Keratinocyte (primary cell): ENCODE results near the gene MTCH1. TPM values are rescaled to one million over a fixed set of nuclear protein-coding genes. Genes with fewer than 3 reads are reported as not detected.

ENCODE experiments used
- DNase-seq: peaks from one replicate; pipeline ENCODE4 v3.0.0-alpha.2; 2011; ENCODE audit warnings: low read depth, missing footprints, low spot score
- FAIRE-seq: peaks from 2 replicates; lab custom pipeline; 2011; peaks lifted over from hg19 to GRCh38; lab: Jason Lieb, UNC
- H2AFZ ChIP-seq: 2 replicates; pipeline ENCODE4 v1.6.0; 2012; ENCODE audit warnings: low read length, control low read depth, inconsistent platforms; ENCODE audit not compliant: control insufficient read depth
- H3K27ac ChIP-seq: 2 replicates; pipeline ENCODE4 v1.5.1; 2011; ENCODE audit warnings: low read length; ENCODE audit not compliant: control insufficient read depth, insufficient read depth
- H3K27me3 ChIP-seq: 3 replicates; pipeline ENCODE4 v1.6.0; 2011; ENCODE audit warnings: low read length; ENCODE audit not compliant: control insufficient read depth, insufficient read depth; ENCODE audit errors: extremely low read depth
- H3K36me3 ChIP-seq, 2 experiments: 2 replicates in 1 of 2; 3 replicates in 1 of 2; pipeline ENCODE4 v1.5.1; 2011; ENCODE audit warnings: low read length in 2 of 2, mild to moderate bottlenecking in 1 of 2; ENCODE audit not compliant: control insufficient read depth in 2 of 2, insufficient read depth in 2 of 2; ENCODE audit errors: extremely low read depth in 1 of 2
- H3K4me1 ChIP-seq: 3 replicates; pipeline ENCODE4 v1.5.1; 2011; ENCODE audit warnings: low read length; ENCODE audit not compliant: control insufficient read depth, insufficient read depth; ENCODE audit errors: extremely low read depth
- H3K4me2 ChIP-seq: 3 replicates; pipeline ENCODE4 v1.6.0; 2011; ENCODE audit warnings: low read depth, low read length; ENCODE audit not compliant: control insufficient read depth, insufficient read depth; ENCODE audit errors: extremely low read depth
- H3K4me3 ChIP-seq, 3 experiments: fragments of 200-600 bp in 1 of 3; sonication (generic) in 1 of 3; 2 replicates in 2 of 3; 3 replicates in 1 of 3; pipeline ENCODE4 v1.5.1; 2011 to 2016; ENCODE audit warnings: low read length in 3 of 3, mild to moderate bottlenecking in 3 of 3, control low read depth in 2 of 3, inconsistent platforms in 1 of 3, low read depth in 1 of 3, mixed read lengths in 1 of 3, mixed run types in 1 of 3, moderate library complexity in 1 of 3; ENCODE audit not compliant: control insufficient read depth in 2 of 3, insufficient read depth in 2 of 3; ENCODE audit errors: extremely low read depth in 1 of 3
- H3K79me2 ChIP-seq: 2 replicates; pipeline ENCODE4 v1.6.0; 2012; ENCODE audit warnings: low read length; ENCODE audit not compliant: control insufficient read depth, insufficient read depth
- H3K9ac ChIP-seq: 3 replicates; pipeline ENCODE4 v1.6.0; 2011; ENCODE audit warnings: low read length; ENCODE audit not compliant: control insufficient read depth, insufficient read depth; ENCODE audit errors: extremely low read depth
- H3K9me1 ChIP-seq: 3 replicates; pipeline ENCODE4 v1.6.0; 2011; ENCODE audit warnings: low read length; ENCODE audit not compliant: control insufficient read depth, insufficient read depth; ENCODE audit errors: extremely low read depth
- H3K9me3 ChIP-seq: 2 replicates; pipeline ENCODE4 v1.5.1; 2012; ENCODE audit warnings: low read depth, low read length; ENCODE audit not compliant: control insufficient read depth
- H4K20me1 ChIP-seq: 3 replicates; pipeline ENCODE4 v1.6.0; 2011; ENCODE audit warnings: low read length; ENCODE audit not compliant: control insufficient read depth, insufficient read depth; ENCODE audit errors: extremely low read depth
- CTCF ChIP-seq, 3 experiments: IDR thresholded peaks in 1 of 3; conservative IDR thresholded peaks in 1 of 3; optimal IDR thresholded peaks in 1 of 3; 2 replicates in 2 of 3; 3 replicates in 1 of 3; pipeline versions ENCODE3 to v1.5.1; 2011; ENCODE audit warnings: low read length in 3 of 3, mild to moderate bottlenecking in 3 of 3, moderate library complexity in 2 of 3, control low read depth in 1 of 3, inconsistent platforms in 1 of 3; ENCODE audit not compliant: insufficient read depth in 2 of 3; ENCODE audit errors: extremely low read depth in 1 of 3
- EZH2 ChIP-seq: IDR thresholded peaks from one replicate; pipeline ENCODE4 v1.6.1; 2012; ENCODE audit warnings: inconsistent platforms, mild to moderate bottlenecking, low read length, moderate library complexity
- dilution Hi-C: fragments of 300-500 bp; cut with MboI; formaldehyde crosslinking; loops from one replicate; pipeline ENCODE4 v1.7.0; 2020; ENCODE audit warnings: low sequenced_read_pairs; ENCODE audit not compliant: extremely low pct_ligation_motif_present
- polyA plus RNA-seq, 5 experiments: library from polyadenylated mRNA; depleted of rRNA in 3 of 5; stranded (reverse) in 3 of 5; stranded (forward) in 1 of 5; unstranded in 1 of 5; fragments of >200 nt; gene quantifications; 1 replicate in 1 of 5; 2 replicates in 3 of 5; 3 replicates in 1 of 5; pipeline versions ENCODE4 v1.2.1 to v1.2.3, GENCODE V29; 2011 to 2012; ENCODE audit warnings: missing spikeins in 2 of 5, low read depth in 1 of 5, low replicate concordance in 1 of 5

Gene MTCH1
- polyA plus RNA-seq, 1 donor (not counting 4 experiments of a cell fraction or from before 2014, with no cell fraction given), result 88.8 TPM

- no peak for TF ChIP-seq CTCF (optimal IDR thresholded peaks at IDR 0.05 in 1 of 3, IDR thresholded peaks at IDR 0.05 in 1 of 3, conservative IDR thresholded peaks at IDR 0.05 in 1 of 3; ENCODE audit: extremely low read depth in 1 of 3, insufficient read depth in 2 of 3, low read length in 3 of 3)
- H3K9me3 ChIP-seq, result no peaks in the 10 kb centered on the region
- H3K9me1 ChIP-seq, result no peaks in the 10 kb centered on the region
- H2AFZ ChIP-seq, result no peak overlapping the region
- no peaks in the 10 kb centered on the region for H3K79me2 ChIP-seq
- no peak for FAIRE-seq
- no peak overlapping the region for H3K27ac ChIP-seq
- dilution Hi-C loops, result no loop called here
- H3K4me2 ChIP-seq, result no peak overlapping the region
- H3K4me3 ChIP-seq, result no peak overlapping the region
- no peaks in the 10 kb centered on the region for H4K20me1 ChIP-seq
- DNase-seq, result no peak
- no peaks in the 10 kb centered on the region for H3K36me3 ChIP-seq
- H3K27me3 ChIP-seq, result peaks cover 17% of the 10 kb centered on the region
- H3K4me1 ChIP-seq, result no peaks in the 10 kb centered on the region
- H3K9ac ChIP-seq, result no peak overlapping the region
These were observed 13.2 kb upstream of the MTCH1 start for GRCh38 chr6:36999061-36999750.

- Histone ChIP-seq H3K4me1 (no peaks in the 10 kb centered on the region), H3K27me3 (peaks cover 17% of the 10 kb centered on the region), H3K4me2 (no peak overlapping the region), H3K27ac (no peak overlapping the region), H3K9ac (no peak overlapping the region), H3K79me2 (no peaks in the 10 kb centered on the region), H3K36me3 (no peaks in the 10 kb centered on the region), H4K20me1 (no peaks in the 10 kb centered on the region), H3K4me3 (no peak overlapping the region), H2AFZ (no peak overlapping the region), H3K9me3 (no peaks in the 10 kb centered on the region), H3K9me1 (no peaks in the 10 kb centered on the region)
- DNase-seq, result no peak
- TF ChIP-seq EZH2 (no peak), CTCF (optimal IDR thresholded peaks at IDR 0.05 in 1 of 3, IDR thresholded peaks at IDR 0.05 in 1 of 3, conservative IDR thresholded peaks at IDR 0.05 in 1 of 3; ENCODE audit: extremely low read depth in 1 of 3, insufficient read depth in 2 of 3, low read length in 3 of 3) (no peak)
- dilution Hi-C loops, result no loop called here
- FAIRE-seq, result no peak
These were observed 12.7 kb upstream of the MTCH1 start for GRCh38 chr6:36998723-36999038.
